Trophoblast cell (in vitro differentiated cells and primary cell): ENCODE results near the gene FGF11.

Source experiments
- DNase-seq, 2 donors: peaks; one replicate each; pipeline ENCODE4 v3.0.0-alpha.2; 2016
- H2AFZ ChIP-seq: 2 replicates; pipeline ENCODE4 v1.6.1; 2013; ENCODE audit warnings: low read length, moderate library complexity, mild to moderate bottlenecking; ENCODE audit not compliant: insufficient read depth, poor library complexity
- H2AK5ac ChIP-seq: 2 replicates; pipeline ENCODE4 v1.6.1; 2013; ENCODE audit warnings: mild to moderate bottlenecking, low read length
- H2BK120ac ChIP-seq: 2 replicates; pipeline ENCODE4 v1.6.1; 2013; ENCODE audit warnings: low read length, mild to moderate bottlenecking, moderate library complexity; ENCODE audit not compliant: insufficient read depth, poor library complexity
- H2BK12ac ChIP-seq: 2 replicates; pipeline ENCODE4 v1.6.1; 2013; ENCODE audit warnings: mild to moderate bottlenecking, low read length, moderate library complexity
- H2BK5ac ChIP-seq: 2 replicates; pipeline ENCODE4 v1.6.1; 2013; ENCODE audit warnings: low read length, low read depth, moderate library complexity, mild to moderate bottlenecking; ENCODE audit not compliant: poor library complexity
- H3K14ac ChIP-seq: 2 replicates; pipeline ENCODE4 v1.6.1; 2013; ENCODE audit warnings: mild to moderate bottlenecking, low read length
- H3K18ac ChIP-seq: 2 replicates; pipeline ENCODE4 v1.6.1; 2013; ENCODE audit warnings: mild to moderate bottlenecking, low read length
- H3K23ac ChIP-seq: 2 replicates; pipeline ENCODE4 v1.6.1; 2013; ENCODE audit warnings: low read length
- H3K27ac ChIP-seq: 2 replicates; pipeline ENCODE4 v1.5.1; 2013; ENCODE audit warnings: low read depth, mild to moderate bottlenecking, inconsistent platforms, low read length, moderate library complexity
- H3K27me3 ChIP-seq: 2 replicates; pipeline ENCODE4 v1.6.1; 2013; ENCODE audit warnings: inconsistent platforms, mild to moderate bottlenecking, low read length, moderate library complexity; ENCODE audit not compliant: insufficient read depth
- H3K36me3 ChIP-seq, 2 experiments: 1 replicate in 1 of 2; 2 replicates in 1 of 2; pipeline ENCODE4 v1.6.1; 2013; ENCODE audit warnings: low read length in 2 of 2, mild to moderate bottlenecking in 2 of 2, moderate library complexity in 1 of 2; ENCODE audit not compliant: insufficient read depth in 2 of 2, control insufficient read depth in 1 of 2
- H3K4ac ChIP-seq: 2 replicates; pipeline ENCODE4 v1.6.1; 2013; ENCODE audit warnings: low read depth, mild to moderate bottlenecking, low read length, moderate library complexity
- H3K4me1 ChIP-seq, 2 experiments: 1 replicate in 1 of 2; 2 replicates in 1 of 2; pipeline ENCODE4 v1.6.1; 2013; ENCODE audit warnings: low read length in 2 of 2, mild to moderate bottlenecking in 2 of 2, moderate library complexity in 1 of 2; ENCODE audit not compliant: insufficient read depth in 2 of 2, control insufficient read depth in 1 of 2
- H3K4me2 ChIP-seq: 2 replicates; pipeline ENCODE4 v1.6.1; 2013; ENCODE audit warnings: inconsistent platforms, mild to moderate bottlenecking, low read length, moderate library complexity
- H3K4me3 ChIP-seq: 2 replicates; pipeline ENCODE4 v1.5.1; 2013; ENCODE audit warnings: mild to moderate bottlenecking, low read depth, low read length, inconsistent platforms
- H3K79me1 ChIP-seq: one replicate; pipeline ENCODE4 v1.6.1; 2013; ENCODE audit warnings: low read length
- H3K79me2 ChIP-seq: 2 replicates; pipeline ENCODE4 v1.6.1; 2013; ENCODE audit warnings: low read length, mild to moderate bottlenecking; ENCODE audit not compliant: control insufficient read depth, insufficient read depth, poor library complexity
- H3K9ac ChIP-seq: 2 replicates; pipeline ENCODE4 v1.6.1; 2013; ENCODE audit warnings: mild to moderate bottlenecking, low read length
- H3K9me3 ChIP-seq: 2 replicates; pipeline ENCODE4 v1.6.1; 2013; ENCODE audit warnings: low read depth, mild to moderate bottlenecking, control low read depth, inconsistent platforms, low read length; ENCODE audit not compliant: insufficient read depth
- H4K12ac ChIP-seq: 2 replicates; pipeline ENCODE4 v1.6.1; 2013; ENCODE audit warnings: low read depth, mild to moderate bottlenecking, low read length, moderate library complexity
- H4K8ac ChIP-seq: 2 replicates; pipeline ENCODE4 v1.6.1; 2013; ENCODE audit warnings: low read depth, mild to moderate bottlenecking, low read length, moderate library complexity
- H4K91ac ChIP-seq: one replicate; pipeline ENCODE4 v1.6.1; 2013; ENCODE audit warnings: low read depth, mild to moderate bottlenecking, low read length, moderate library complexity
- WGBS: extraction: QIAGEN DNeasy Blood & Tissue Kit; methylation state at CpG from one replicate; pipeline ENCODE4 v1.1.7; 2013; ENCODE audit warnings: missing lambda C conversion rate; ENCODE audit not compliant: insufficient read length, insufficient coverage; ENCODE audit errors: extremely low coverage; 5-methylcytosine and 5-hydroxymethylcytosine counted together

The FGF11 gene

DNA sequence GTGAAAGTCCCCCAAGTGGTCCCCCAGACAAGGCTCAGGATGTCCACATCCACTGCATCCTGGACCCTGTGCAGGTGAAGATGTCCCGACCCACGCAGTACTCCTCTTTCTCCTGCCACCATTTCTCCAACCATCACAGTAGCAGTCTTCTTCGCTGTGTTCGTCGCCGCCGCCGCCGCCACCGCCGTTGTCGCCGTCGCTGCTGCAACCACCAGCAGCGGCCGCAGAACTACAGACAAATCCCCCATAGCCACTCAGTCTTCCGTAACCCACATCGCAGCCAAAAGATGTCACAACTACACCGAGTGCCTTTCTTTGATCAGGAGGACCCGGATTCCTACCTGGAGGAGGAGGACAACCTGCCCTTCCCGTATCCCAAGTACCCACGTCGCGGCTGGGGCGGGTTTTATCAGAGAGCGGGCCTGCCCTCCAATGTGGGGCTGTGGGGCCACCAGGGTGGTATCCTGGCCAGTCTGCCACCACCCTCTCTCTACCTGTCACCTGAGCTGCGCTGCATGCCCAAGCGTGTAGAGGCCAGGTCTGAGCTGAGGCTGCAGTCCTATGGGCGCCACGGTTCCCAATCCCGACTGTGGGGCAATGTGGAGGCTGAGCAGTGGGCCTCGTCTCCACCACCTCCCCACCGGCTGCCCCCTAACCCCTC, 13.0 kb upstream of the FGF11 start:
- Histone ChIP-seq H2BK5ac (no peak overlapping the region), H3K36me3 (no peaks in the 10 kb centered on the region), H3K4me3 (no peak overlapping the region), H2AFZ (no peak overlapping the region), H4K12ac (no peak overlapping the region), H3K4ac (no peak overlapping the region), H4K91ac (no peak overlapping the region), H3K9ac (no peak overlapping the region), H2BK120ac (no peak overlapping the region), H3K4me1 (no peaks in the 10 kb centered on the region), H3K9me3 (peaks cover 4% of the 10 kb centered on the region), H3K79me1 (no peaks in the 10 kb centered on the region), H3K27me3 (no peaks in the 10 kb centered on the region), H3K79me2 (no peaks in the 10 kb centered on the region), H3K18ac (no peak overlapping the region), H3K14ac (no peak overlapping the region), H3K4me2 (no peak overlapping the region), H2BK12ac (no peak overlapping the region), H2AK5ac (no peak overlapping the region), H3K27ac (no peak overlapping the region), H3K23ac (no peak overlapping the region), H4K8ac (no peak overlapping the region)
- no peak for DNase-seq
- no CpG with 5 or more reads among the region's 33 CpGs for WGBS

DNA sequence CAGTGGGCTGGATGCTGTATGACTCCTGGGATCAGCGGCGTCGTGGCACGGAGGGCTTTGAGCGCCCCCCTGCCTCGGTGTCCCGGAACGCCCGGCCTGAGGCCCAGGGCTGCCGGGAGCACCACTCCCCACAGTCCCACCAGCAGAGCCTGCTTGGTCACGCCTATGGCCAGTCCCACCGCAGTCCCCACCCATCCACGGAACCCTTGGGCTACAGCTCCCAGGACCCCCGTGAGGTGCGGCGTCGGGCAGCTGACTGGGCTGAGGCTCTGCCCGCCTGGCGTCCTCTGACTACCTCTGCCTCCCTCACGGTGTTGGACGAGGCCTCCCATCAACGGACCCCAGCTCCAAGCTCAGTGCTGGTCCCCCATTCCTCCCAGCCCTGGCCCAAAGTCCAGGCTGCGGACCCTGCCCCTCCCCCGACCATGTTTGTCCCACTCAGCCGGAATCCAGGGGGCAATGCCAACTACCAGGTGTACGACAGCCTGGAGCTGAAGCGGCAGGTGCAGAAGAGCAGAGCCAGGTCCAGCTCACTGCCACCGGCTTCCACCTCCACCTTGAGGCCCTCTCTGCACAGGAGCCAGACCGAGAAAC, 12.3 kb upstream of the FGF11 start:
- no peak overlapping the region for H3K23ac ChIP-seq
- no peak overlapping the region for H4K91ac ChIP-seq
- no peak overlapping the region for H4K8ac ChIP-seq
- WGBS = no CpG with 5 or more reads among the region's 29 CpGs
- no peak overlapping the region for H4K12ac ChIP-seq
- H3K79me1 ChIP-seq = no peaks in the 10 kb centered on the region
- no peak overlapping the region for H3K14ac ChIP-seq
- no peak overlapping the region for H2BK120ac ChIP-seq
- no peak overlapping the region for H2BK12ac ChIP-seq
- DNase-seq = no peak
- H3K27ac ChIP-seq = no peak overlapping the region
- no peaks in the 10 kb centered on the region for H3K4me1 ChIP-seq
- H2BK5ac ChIP-seq = no peak overlapping the region
- H3K4me2 ChIP-seq = no peak overlapping the region
- no peak overlapping the region for H3K4ac ChIP-seq
- no peaks in the 10 kb centered on the region for H3K27me3 ChIP-seq
- H3K18ac ChIP-seq = no peak overlapping the region
- no peaks in the 10 kb centered on the region for H3K79me2 ChIP-seq
- H2AK5ac ChIP-seq = no peak overlapping the region
- H2AFZ ChIP-seq = no peak overlapping the region
- H3K9me3 ChIP-seq = peaks cover 4% of the 10 kb centered on the region
- H3K4me3 ChIP-seq = no peak overlapping the region
- no peaks in the 10 kb centered on the region for H3K36me3 ChIP-seq
- H3K9ac ChIP-seq = no peak overlapping the region

DNA sequence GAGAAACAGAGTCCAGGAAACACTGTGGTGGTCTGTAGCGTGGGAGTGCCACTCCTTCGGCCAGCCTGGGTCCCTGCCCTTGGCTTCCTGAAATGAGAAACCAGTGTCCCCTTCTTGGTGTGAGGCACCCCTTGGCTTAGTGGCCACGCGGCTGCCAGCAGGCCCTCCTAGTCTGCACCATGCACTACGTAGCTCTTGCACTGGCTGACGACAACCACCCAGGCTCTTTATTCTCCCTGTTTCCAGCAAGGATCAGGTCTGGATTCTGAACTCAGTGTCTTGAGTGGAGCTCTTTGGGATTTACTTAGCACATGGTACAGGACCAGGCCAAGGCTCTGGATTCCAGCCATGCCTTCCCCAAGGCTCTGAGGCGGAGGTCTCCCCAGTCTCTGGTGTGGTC, 11.8 kb upstream of the FGF11 start:
- Histone ChIP-seq H3K79me1 (no peaks in the 10 kb centered on the region), H3K79me2 (no peaks in the 10 kb centered on the region), H2BK12ac (no peak overlapping the region), H2BK120ac (no peak overlapping the region), H3K4me1 (no peaks in the 10 kb centered on the region), H2BK5ac (no peak overlapping the region), H4K12ac (no peak overlapping the region), H3K23ac (no peak overlapping the region), H3K4me2 (no peak overlapping the region), H3K4me3 (no peak overlapping the region), H3K9me3 (peaks cover 7% of the 10 kb centered on the region), H3K36me3 (no peaks in the 10 kb centered on the region), H3K4ac (no peak overlapping the region), H2AK5ac (no peak overlapping the region), H3K14ac (no peak overlapping the region), H2AFZ (no peak overlapping the region), H3K9ac (no peak overlapping the region), H3K27ac (no peak overlapping the region), H4K8ac (no peak overlapping the region), H4K91ac (no peak overlapping the region), H3K27me3 (no peaks in the 10 kb centered on the region), H3K18ac (no peak overlapping the region)
- WGBS = no CpG with 5 or more reads among the region's 7 CpGs
- no peak for DNase-seq

DNA sequence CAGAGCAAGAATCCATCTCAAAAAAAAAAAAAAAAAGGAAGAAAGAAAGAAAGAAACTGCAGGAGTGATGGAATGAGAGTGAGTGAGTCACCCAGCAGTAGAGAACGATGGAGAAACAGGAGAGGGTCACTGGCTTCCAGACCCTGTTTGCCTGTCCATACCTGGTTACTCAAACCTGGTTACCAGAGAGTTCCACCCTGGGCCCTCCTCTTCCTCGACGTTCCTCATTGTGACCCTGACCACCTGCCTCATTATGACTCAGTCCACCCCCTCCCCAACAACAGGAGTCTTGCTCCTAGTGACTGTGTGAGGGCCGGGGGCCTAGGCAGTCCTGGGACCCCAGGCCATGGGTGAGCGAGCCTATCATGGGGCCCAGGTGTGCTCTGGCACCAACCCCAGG, 10.8 kb upstream of the FGF11 start, which contains the start of gene SPEM3:
TSS of gene SPEM3 (plus strand) at position 301 of the 400 bp plus-strand sequence. CDS start at position 347, 46 bp downstream.
- Histone ChIP-seq H4K12ac (no peak within 1 kb of the TSS), H2BK12ac (no peak within 1 kb of the TSS), H4K91ac (no peak within 1 kb of the TSS), H3K4me1 (no peaks in the 10 kb centered on the region), H3K27ac (no peak within 1 kb of the TSS), H3K27me3 (no peaks in the 10 kb centered on the region), H3K4ac (no peak within 1 kb of the TSS), H2BK120ac (no peak within 1 kb of the TSS), H3K79me1 (no peaks in the 10 kb centered on the region), H3K4me2 (no peak within 1 kb of the TSS), H3K9ac (no peak within 1 kb of the TSS), H3K23ac (no peak within 1 kb of the TSS), H2AK5ac (no peak within 1 kb of the TSS), H3K9me3 (peaks cover 7% of the 10 kb centered on the region), H3K36me3 (no peaks in the 10 kb centered on the region), H3K18ac (no peak within 1 kb of the TSS), H2BK5ac (no peak within 1 kb of the TSS), H2AFZ (no peak within 1 kb of the TSS), H3K14ac (no peak within 1 kb of the TSS), H4K8ac (no peak within 1 kb of the TSS), H3K79me2 (no peaks in the 10 kb centered on the region), H3K4me3 (no peak within 1 kb of the TSS)
- WGBS = no CpG with 5 or more reads among the region's 5 CpGs
- no peak for DNase-seq
